HG03439 (cell line): ENCODE data around the gene MPPED1.

ENCODE experiments used
- ATAC-seq: cut with Tn5 transposase; IDR thresholded peaks from one replicate; pipeline ENCODE4 v1.9.1; 2021; ENCODE audit warnings: mild to moderate bottlenecking, moderate library complexity; ENCODE audit not compliant: unreplicated experiment

Gene MPPED1

GRCh38 chr22:43446037-43446803 is 34.4 kb downstream of the MPPED1 start:
- no peak for ATAC-seq

- no peak for ATAC-seq
Observed at GRCh38 chr22:43446916-43447315, 35.1 kb downstream of the MPPED1 start.

- no peak for ATAC-seq
Observed at GRCh38 chr22:43447380-43447779, 35.6 kb downstream of the MPPED1 start.

- ATAC-seq, result no peak
Observed at GRCh38 chr22:43448048-43448447, 36.2 kb downstream of the MPPED1 start.

GRCh38 chr22:43449205-43449830 is 37.5 kb downstream of the MPPED1 start:
- no peak for ATAC-seq

- ATAC-seq, result no peak
Observed at GRCh38 chr22:43449831-43450225, 38.0 kb downstream of the MPPED1 start.

- no peak for ATAC-seq
Observed at GRCh38 chr22:43451371-43452050, 39.7 kb downstream of the MPPED1 start.

GRCh38 chr22:43455846-43456245 is 44.0 kb downstream of the MPPED1 start:
- no peak for ATAC-seq

- ATAC-seq, result no peak
Observed at GRCh38 chr22:43457002-43457401, 45.2 kb downstream of the MPPED1 start.

GRCh38 chr22:43462701-43463100 is 50.9 kb downstream of the MPPED1 start:
- ATAC-seq, result no peak

GRCh38 chr22:43464809-43465208 is 53.0 kb downstream of the MPPED1 start:
- no peak for ATAC-seq

GRCh38 chr22:43465291-43466015 is 53.6 kb downstream of the MPPED1 start:
- ATAC-seq, result no peak

- ATAC-seq, result no peak
Observed at GRCh38 chr22:43466710-43467109, 54.9 kb downstream of the MPPED1 start.

GRCh38 chr22:43467216-43467940 is 55.6 kb downstream of the MPPED1 start:
- ATAC-seq, result no peak

- ATAC-seq, result no peak
Observed at GRCh38 chr22:43470253-43470652, 58.4 kb downstream of the MPPED1 start.

- ATAC-seq, result no peak
Observed at GRCh38 chr22:43470941-43471585, 59.2 kb downstream of the MPPED1 start.

GRCh38 chr22:43471606-43472135 is 59.9 kb downstream of the MPPED1 start:
- ATAC-seq, result no peak

GRCh38 chr22:43473031-43473430 is 61.2 kb downstream of the MPPED1 start:
- ATAC-seq, result no peak

GRCh38 chr22:43473441-43473840 is 61.6 kb downstream of the MPPED1 start:
- ATAC-seq, result no peak
